SU-DHL-6 (cell line): ENCODE results near the gene GALNT14.

Experiments used
- H2AFZ ChIP-seq: fragments of 200-600 bp; sonication (generic); 2 replicates; pipeline ENCODE4 v1.6.1; 2014; ENCODE audit warnings: low read depth, mild to moderate bottlenecking, moderate library complexity, mixed read lengths, antibody characterized with exemption, low read length; ENCODE audit not compliant: severe bottlenecking
- H3F3A ChIP-seq: fragments of 200-600 bp; shearing (Covaris generic); 2 replicates; pipeline ENCODE4 v1.6.0; 2016; ENCODE audit warnings: antibody characterized with exemption, mild to moderate bottlenecking; ENCODE audit not compliant: insufficient read depth
- H3K27ac ChIP-seq: fragments of 200-600 bp; sonication (generic); 2 replicates; pipeline ENCODE4 v1.5.1; 2016; ENCODE audit warnings: low read depth, mild to moderate bottlenecking, low read length, moderate library complexity, mixed read lengths
- H3K27me3 ChIP-seq: fragments of 200-600 bp; sonication (generic), shearing (Covaris generic); 2 replicates; pipeline ENCODE4 v1.6.0; 2014; ENCODE audit warnings: mild to moderate bottlenecking, low read length
- H3K36me3 ChIP-seq: fragments of 200-600 bp; sonication (generic); 2 replicates; pipeline ENCODE4 v1.6.1; 2014; ENCODE audit warnings: mild to moderate bottlenecking, low read length, mixed read lengths
- H3K4me2 ChIP-seq: fragments of 300-600, 200-600 bp; shearing (Covaris generic), sonication (generic); 2 replicates; pipeline ENCODE4 v1.6.0; 2014; ENCODE audit warnings: low read length, low read depth, mild to moderate bottlenecking; ENCODE audit not compliant: poor library complexity, severe bottlenecking
- H3K4me3 ChIP-seq: fragments of 200-600 bp; sonication (generic); 2 replicates; pipeline ENCODE4 v1.5.1; 2014; ENCODE audit warnings: antibody characterized with exemption, low read length, mild to moderate bottlenecking, mixed read lengths; ENCODE audit not compliant: insufficient read depth, poor library complexity, severe bottlenecking
- H3K79me2 ChIP-seq: fragments of 200-600 bp; sonication (generic); 2 replicates; pipeline ENCODE4 v1.6.1; 2014; ENCODE audit warnings: mild to moderate bottlenecking, low read length, moderate library complexity; ENCODE audit not compliant: insufficient read depth
- H3K9ac ChIP-seq: fragments of 200-600 bp; sonication (generic); 2 replicates; pipeline ENCODE4 v1.7.0; 2014; ENCODE audit warnings: mild to moderate bottlenecking, low read length
- H3K9me2 ChIP-seq: fragments of 200-600 bp; sonication (generic); replicated peaks from 2 replicates; pipeline ENCODE4 v1.6.1; 2014; ENCODE audit warnings: low read length; ENCODE audit not compliant: insufficient read depth
- H3K9me3 ChIP-seq: fragments of 200-600 bp; sonication (generic); 2 replicates; pipeline ENCODE4 v1.6.1; 2014; ENCODE audit warnings: low read length, mixed read lengths; ENCODE audit not compliant: insufficient read depth
- H4K20me1 ChIP-seq: fragments of 200-600 bp; sonication (generic); 2 replicates; pipeline ENCODE4 v1.6.1; 2014; ENCODE audit warnings: low read depth, mild to moderate bottlenecking, antibody characterized with exemption, low read length, moderate library complexity, mixed read lengths
- EZH2phosphoT487 ChIP-seq: fragments of 200-600 bp; sonication (generic), shearing (Covaris generic); conservative IDR thresholded peaks from 2 replicates; pipeline ENCODE4 v1.6.1; 2018; ENCODE audit warnings: mild to moderate bottlenecking, antibody characterized with exemption, low read length, moderate library complexity, mixed read lengths
- TF ChIP-seq, protein P1 (sequence below): fragments of 200-600 bp; sonication (generic); IDR thresholded peaks from one replicate; pipeline ENCODE4 v1.5.1; 2017; ENCODE audit warnings: antibody characterized with exemption, mild to moderate bottlenecking, low read length, moderate library complexity; ENCODE audit not compliant: insufficient read depth, poor library complexity, severe bottlenecking

GALNT14 gene

GRCh38 chr2:31012406-31012805 lies 125.8 kb downstream of the GALNT14 start:
- TF ChIP-seq, protein P1, sequence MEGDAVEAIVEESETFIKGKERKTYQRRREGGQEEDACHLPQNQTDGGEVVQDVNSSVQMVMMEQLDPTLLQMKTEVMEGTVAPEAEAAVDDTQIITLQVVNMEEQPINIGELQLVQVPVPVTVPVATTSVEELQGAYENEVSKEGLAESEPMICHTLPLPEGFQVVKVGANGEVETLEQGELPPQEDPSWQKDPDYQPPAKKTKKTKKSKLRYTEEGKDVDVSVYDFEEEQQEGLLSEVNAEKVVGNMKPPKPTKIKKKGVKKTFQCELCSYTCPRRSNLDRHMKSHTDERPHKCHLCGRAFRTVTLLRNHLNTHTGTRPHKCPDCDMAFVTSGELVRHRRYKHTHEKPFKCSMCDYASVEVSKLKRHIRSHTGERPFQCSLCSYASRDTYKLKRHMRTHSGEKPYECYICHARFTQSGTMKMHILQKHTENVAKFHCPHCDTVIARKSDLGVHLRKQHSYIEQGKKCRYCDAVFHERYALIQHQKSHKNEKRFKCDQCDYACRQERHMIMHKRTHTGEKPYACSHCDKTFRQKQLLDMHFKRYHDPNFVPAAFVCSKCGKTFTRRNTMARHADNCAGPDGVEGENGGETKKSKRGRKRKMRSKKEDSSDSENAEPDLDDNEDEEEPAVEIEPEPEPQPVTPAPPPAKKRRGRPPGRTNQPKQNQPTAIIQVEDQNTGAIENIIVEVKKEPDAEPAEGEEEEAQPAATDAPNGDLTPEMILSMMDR: no peak
- no peak for TF ChIP-seq EZH2phosphoT487
- H3K79me2 ChIP-seq: no peaks in the 10 kb centered on the region
- no peak overlapping the region for H3K9ac ChIP-seq
- H3F3A ChIP-seq: no peaks in the 10 kb centered on the region
- no peaks in the 10 kb centered on the region for H4K20me1 ChIP-seq
- no peak overlapping the region for H3K4me3 ChIP-seq
- H3K36me3 ChIP-seq: no peaks in the 10 kb centered on the region
- no peaks in the 10 kb centered on the region for H3K9me2 ChIP-seq
- no peaks in the 10 kb centered on the region for H3K27me3 ChIP-seq
- H3K4me2 ChIP-seq: no peak overlapping the region
- H3K27ac ChIP-seq: no peak overlapping the region
- no peaks in the 10 kb centered on the region for H3K9me3 ChIP-seq
- no peak overlapping the region for H2AFZ ChIP-seq

GRCh38 chr2:31011587-31011986 lies 126.7 kb downstream of the GALNT14 start:
- no peaks in the 10 kb centered on the region for H4K20me1 ChIP-seq
- no peaks in the 10 kb centered on the region for H3K79me2 ChIP-seq
- H3K9ac ChIP-seq: no peak overlapping the region

DNA sequence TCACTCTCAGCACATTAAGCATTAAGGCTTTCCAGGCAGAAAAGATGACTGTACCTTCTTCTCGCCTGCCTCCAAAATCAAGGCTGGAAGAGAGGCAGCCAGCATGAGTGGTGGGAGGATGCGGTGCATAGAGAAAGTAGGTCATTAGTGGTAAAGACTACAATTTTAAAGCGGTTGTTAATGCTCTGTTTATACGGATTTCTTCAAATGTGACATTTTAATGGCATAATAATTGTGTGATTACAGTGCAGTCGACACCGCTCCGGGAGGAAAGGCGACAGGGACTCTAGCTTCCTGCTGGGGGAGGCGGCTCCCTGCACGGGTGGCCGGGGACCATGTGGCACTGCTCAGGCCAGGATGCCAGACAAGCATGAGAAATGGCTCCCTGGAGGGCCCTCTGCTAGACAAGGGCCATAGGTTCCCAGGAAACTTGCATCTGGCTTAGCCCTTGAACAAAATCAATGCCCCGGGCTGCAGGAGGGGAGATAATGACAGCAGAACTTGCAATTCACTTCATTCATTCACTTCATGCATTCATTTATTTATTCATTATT lies 129.6 kb downstream of the GALNT14 start:
- Histone ChIP-seq H3K9me2 (no peaks in the 10 kb centered on the region), H3K4me2 (no peak overlapping the region), H3K9ac (no peak overlapping the region), H3K4me3 (no peak overlapping the region), H3K27ac (no peak overlapping the region), H4K20me1 (no peaks in the 10 kb centered on the region), H3K79me2 (no peaks in the 10 kb centered on the region), H3K9me3 (no peaks in the 10 kb centered on the region), H2AFZ (no peak overlapping the region), H3F3A (no peaks in the 10 kb centered on the region), H3K36me3 (no peaks in the 10 kb centered on the region), H3K27me3 (no peaks in the 10 kb centered on the region)
- TF ChIP-seq EZH2phosphoT487: no peak
- TF ChIP-seq, protein P1: no peak

More at GRCh38 chr2:31011587-31011986, 126.7 kb downstream of the GALNT14 start:
- Histone ChIP-seq H3K4me2 (no peak overlapping the region), H3K9me3 (no peaks in the 10 kb centered on the region), H3K4me3 (no peak overlapping the region), H3K27me3 (no peaks in the 10 kb centered on the region), H3K9me2 (no peaks in the 10 kb centered on the region), H3K27ac (no peak overlapping the region), H2AFZ (no peak overlapping the region), H3K36me3 (no peaks in the 10 kb centered on the region), H3F3A (no peaks in the 10 kb centered on the region)
- TF ChIP-seq, protein P1: no peak
- TF ChIP-seq EZH2phosphoT487: no peak
